Activated CD8-positive, alpha-beta T cell treated with anti-CD3 and anti-CD28 coated beads for 36 hours (primary cell): Measurements from ENCODE around the gene COPE. TPM values are rescaled to one million over a fixed set of nuclear protein-coding genes. Genes with fewer than 3 reads are reported as not detected.

ENCODE experiments used
- ATAC-seq: fragments of 200-7000 bp; cut with Tn5 transposase; one replicate; pipeline ENCODE4 v1.10.0; 2021; ENCODE audit warnings: mild to moderate bottlenecking, moderate library complexity
- CTCF ChIA-PET: fragments of 350-600 bp; sonication (Branson Sonifier 250); formaldehyde crosslinking; loops from one replicate; lab custom pipeline; 2021; ENCODE audit warnings: antibody characterized with exemption; lab: Charles Lee
- POLR2A ChIA-PET: fragments of 350-600 bp; sonication (Branson Sonifier 250); formaldehyde crosslinking; loops from one replicate; lab custom pipeline; 2021; ENCODE audit warnings: antibody characterized with exemption; lab: Charles Lee
- DNase-seq: peaks from one replicate; pipeline ENCODE4 v3.0.0-alpha.2; 2020
- H3K27ac Mint-ChIP-seq: one replicate; pipeline ENCODE4 v1.8.0; 2021; ENCODE audit warnings: mild to moderate bottlenecking, mixed read lengths
- H3K27me3 Mint-ChIP-seq: one replicate; pipeline ENCODE4 v1.8.0; 2021; ENCODE audit warnings: mixed read lengths
- H3K36me3 Mint-ChIP-seq: one replicate; pipeline ENCODE4 v1.8.0; 2021; ENCODE audit warnings: low read depth, mixed read lengths
- H3K4me1 Mint-ChIP-seq: one replicate; pipeline ENCODE4 v1.8.0; 2021; ENCODE audit warnings: low read depth, mixed read lengths
- H3K4me3 Mint-ChIP-seq: one replicate; pipeline ENCODE4 v1.8.0; 2021; ENCODE audit warnings: mild to moderate bottlenecking, moderate library complexity, mixed read lengths
- H3K9me3 Mint-ChIP-seq: one replicate; pipeline ENCODE4 v1.8.0; 2021; ENCODE audit warnings: mixed read lengths
- CTCF ChIP-seq: fragments of 200-600 bp; IDR thresholded peaks from one replicate; pipeline ENCODE4 v1.8.0; 2022; ENCODE audit warnings: antibody characterized with exemption, mild to moderate bottlenecking
- intact Hi-C: fragments of 100-400 bp; cut with micrococcal nuclease; formaldehyde crosslinking; loops from one replicate; pipeline ENCODE4 v1.10.0; 2022
- total RNA-seq, 2 experiments: library from RNA; stranded (reverse); gene quantifications; one replicate each; pipeline ENCODE4 v1.2.3, GENCODE V29; 2021

COPE gene
- total RNA-seq, 2 experiments from 2014 or later: 179 to 183 TPM

- Mint-ChIP-seq H3K36me3 (no peaks in the 10 kb centered on the region), H3K4me3 (peak within 1 kb of the TSS; percentile 51), H3K27ac (no peak within 1 kb of the TSS), H3K4me1 (peaks cover 7% of the 10 kb centered on the region), H3K27me3 (peaks cover 27% of the 10 kb centered on the region), H3K9me3 (no peaks in the 10 kb centered on the region)
- CTCF ChIA-PET: interaction anchor here (1.2 kb wide), 1 partner anchor 15 kb away, joined by 3 read pairs; no protein-coding TSS in a partner anchor
- ATAC-seq: peak; percentile 88
- peak; percentile 74 for DNase-seq
- intact Hi-C loops: no loop called here
- no peak for TF ChIP-seq CTCF
- POLR2A ChIA-PET: no interaction called here
Measured at GRCh38 chr19:18940769-18941627, 21.8 kb upstream of the COPE start, which contains the start of gene HOMER3. TSS of gene HOMER3 (minus strand) at chr19:18941217. CDS start at chr19:18938982, 2,235 bp downstream.

GRCh38 chr19:18939922-18940768, 21.0 kb upstream of the COPE start:
- H3K27me3 Mint-ChIP-seq: peaks cover 27% of the 10 kb centered on the region
- POLR2A ChIA-PET: interaction anchor here (1.2 kb wide), 1 partner anchor 17 kb away, joined by 3 read pairs; no protein-coding TSS in a partner anchor

GRCh38 chr19:18939163-18939562, 20.0 kb upstream of the COPE start:
- Mint-ChIP-seq H3K9me3 (no peaks in the 10 kb centered on the region), H3K4me3 (no peak overlapping the region), H3K4me1 (peaks cover 7% of the 10 kb centered on the region), H3K36me3 (no peaks in the 10 kb centered on the region), H3K27ac (no peak overlapping the region), H3K27me3 (peaks cover 28% of the 10 kb centered on the region)
- intact Hi-C loops: no loop called here
- CTCF ChIA-PET: interaction anchor here (0.6 kb wide), 1 partner anchor 31 kb away, joined by 3 read pairs; no protein-coding TSS in a partner anchor
- ATAC-seq (no peak), DNase-seq (no peak)
- TF ChIP-seq CTCF: no peak
- POLR2A ChIA-PET: interaction anchor here (0.6 to 1.2 kb wide), 2 partner anchors 9 to 16 kb away, joined by 3 read pairs; no protein-coding TSS in a partner anchor

More at GRCh38 chr19:18939922-18940768, 21.0 kb upstream of the COPE start:
- no peak for TF ChIP-seq CTCF
- ATAC-seq (no peak), DNase-seq (no peak)
- peak overlapping the region; percentile 51 for H3K4me3 Mint-ChIP-seq
- CTCF ChIA-PET: interaction anchor here (1.2 kb wide), 1 partner anchor 16 kb away, joined by 3 read pairs; no protein-coding TSS in a partner anchor
- no peaks in the 10 kb centered on the region for H3K9me3 Mint-ChIP-seq
- no peaks in the 10 kb centered on the region for H3K36me3 Mint-ChIP-seq
- H3K4me1 Mint-ChIP-seq: peaks cover 7% of the 10 kb centered on the region
- intact Hi-C loops: no loop called here
- no peak overlapping the region for H3K27ac Mint-ChIP-seq

- Mint-ChIP-seq H3K27me3 (peaks cover 15% of the 10 kb centered on the region), H3K9me3 (no peaks in the 10 kb centered on the region), H3K27ac (no peak overlapping the region), H3K4me3 (no peak overlapping the region), H3K4me1 (peaks cover 3% of the 10 kb centered on the region), H3K36me3 (peaks cover 2% of the 10 kb centered on the region)
- ATAC-seq (no peak), DNase-seq (no peak)
- ChIA-PET CTCF (no interaction called here), POLR2A (no interaction called here)
- intact Hi-C loops: no loop called here
- no peak for TF ChIP-seq CTCF
Measured at GRCh38 chr19:18933297-18933696, 14.1 kb upstream of the COPE start.
